ENCODE measurements around the gene GATD1.

The GATD1 gene

GRCh38 chr11:824292-824880, 47.1 kb upstream of the GATD1 start:
- no peak for TF ChIP-seq CTCF (IDR thresholded peaks at IDR 0.05; ENCODE audit: insufficient read depth, low read length, missing control alignments)
- CTCF ChIA-PET = interaction anchor here (1.3 kb wide), 1 partner anchor 10 kb away, joined by 4 read pairs; no protein-coding TSS in a partner anchor
- no peak overlapping the region for H3K4me3 ChIP-seq (ENCODE audit: low read depth, low read length)
- DNase-seq (ENCODE audit: low read depth, low spot score) = no peak
- POLR2A ChIA-PET = interaction anchor here (0.8 kb wide), 1 partner anchor 11 kb away, joined by 3 read pairs; no protein-coding TSS in a partner anchor

GRCh38 chr11:823441-824291, 46.4 kb upstream of the GATD1 start:
- TF ChIP-seq CTCF (IDR thresholded peaks at IDR 0.05; ENCODE audit: insufficient read depth, low read length, missing control alignments) = no peak
- ChIA-PET POLR2A (interaction anchor here (2.0 kb wide), 1 partner anchor 11 kb away, joined by 7 read pairs; no protein-coding TSS in a partner anchor), CTCF (interaction anchor here (1.3 kb wide), 1 partner anchor 10 kb away, joined by 4 read pairs; no protein-coding TSS in a partner anchor)
- no peak for DNase-seq (ENCODE audit: low read depth, low spot score)
- no peak overlapping the region for H3K4me3 ChIP-seq (ENCODE audit: low read depth, low read length)

- ChIA-PET CTCF (interaction anchor here (0.9 to 1.7 kb wide), 2 partner anchors 10 to 23 kb away, joined by 3 to 6 read pairs; no protein-coding TSS in a partner anchor), POLR2A (interaction anchor here (0.6 to 4.6 kb wide), 3 partner anchors 10 to 46 kb away, joined by 3 to 96 read pairs (median 7); partner anchors contain the start of gene CD151)
- TF ChIP-seq CTCF (IDR thresholded peaks at IDR 0.05; ENCODE audit: insufficient read depth, low read length, missing control alignments) = no peak
- H3K4me3 ChIP-seq (ENCODE audit: low read depth, low read length) = peak overlapping the region; percentile 72
- DNase-seq (ENCODE audit: low read depth, low spot score) = no peak
Observed at GRCh38 chr11:821512-822371, 44.5 kb upstream of the GATD1 start.

- ChIA-PET POLR2A (interaction anchor here (0.6 to 4.6 kb wide), 6 partner anchors 11 to 47 kb away, joined by 3 to 96 read pairs (median 8); partner anchors contain the start of genes CD151 and RPLP2), CTCF (interaction anchor here (1.2 to 1.7 kb wide), 2 partner anchors 11 to 13 kb away, joined by 3 to 6 read pairs; no protein-coding TSS in a partner anchor)
- DNase-seq (ENCODE audit: low read depth, low spot score) = no peak
- peak overlapping the region; percentile 72 for H3K4me3 ChIP-seq (ENCODE audit: low read depth, low read length)
- TF ChIP-seq CTCF (IDR thresholded peaks at IDR 0.05; ENCODE audit: insufficient read depth, low read length, missing control alignments) = no peak
Observed at GRCh38 chr11:820655-821511, 43.6 kb upstream of the GATD1 start.

- CTCF ChIA-PET = interaction anchor here (1.2 to 1.7 kb wide), 2 partner anchors 12 to 14 kb away, joined by 3 to 6 read pairs; no protein-coding TSS in a partner anchor
- DNase-seq (ENCODE audit: low read depth, low spot score) = no peak
- no peak for TF ChIP-seq CTCF (IDR thresholded peaks at IDR 0.05; ENCODE audit: insufficient read depth, low read length, missing control alignments)
- POLR2A ChIA-PET = interaction anchor here (0.6 to 4.6 kb wide), 10 partner anchors 7 to 124 kb away, joined by 3 to 96 read pairs (median 5); partner anchors contain the start of genes CD151, RPLP2, TMEM80 and TSPAN4
- peak overlapping the region; percentile 72 for H3K4me3 ChIP-seq (ENCODE audit: low read depth, low read length)
Observed at GRCh38 chr11:819943-820649, 42.8 kb upstream of the GATD1 start.
